HG02759 (cell line): Measurements from ENCODE around the gene CGN.

Experiments
- ATAC-seq: cut with Tn5 transposase; IDR thresholded peaks from one replicate; pipeline ENCODE4 v1.9.1; 2021; ENCODE audit warnings: mild to moderate bottlenecking, moderate library complexity; ENCODE audit not compliant: unreplicated experiment

Gene CGN, protein sequence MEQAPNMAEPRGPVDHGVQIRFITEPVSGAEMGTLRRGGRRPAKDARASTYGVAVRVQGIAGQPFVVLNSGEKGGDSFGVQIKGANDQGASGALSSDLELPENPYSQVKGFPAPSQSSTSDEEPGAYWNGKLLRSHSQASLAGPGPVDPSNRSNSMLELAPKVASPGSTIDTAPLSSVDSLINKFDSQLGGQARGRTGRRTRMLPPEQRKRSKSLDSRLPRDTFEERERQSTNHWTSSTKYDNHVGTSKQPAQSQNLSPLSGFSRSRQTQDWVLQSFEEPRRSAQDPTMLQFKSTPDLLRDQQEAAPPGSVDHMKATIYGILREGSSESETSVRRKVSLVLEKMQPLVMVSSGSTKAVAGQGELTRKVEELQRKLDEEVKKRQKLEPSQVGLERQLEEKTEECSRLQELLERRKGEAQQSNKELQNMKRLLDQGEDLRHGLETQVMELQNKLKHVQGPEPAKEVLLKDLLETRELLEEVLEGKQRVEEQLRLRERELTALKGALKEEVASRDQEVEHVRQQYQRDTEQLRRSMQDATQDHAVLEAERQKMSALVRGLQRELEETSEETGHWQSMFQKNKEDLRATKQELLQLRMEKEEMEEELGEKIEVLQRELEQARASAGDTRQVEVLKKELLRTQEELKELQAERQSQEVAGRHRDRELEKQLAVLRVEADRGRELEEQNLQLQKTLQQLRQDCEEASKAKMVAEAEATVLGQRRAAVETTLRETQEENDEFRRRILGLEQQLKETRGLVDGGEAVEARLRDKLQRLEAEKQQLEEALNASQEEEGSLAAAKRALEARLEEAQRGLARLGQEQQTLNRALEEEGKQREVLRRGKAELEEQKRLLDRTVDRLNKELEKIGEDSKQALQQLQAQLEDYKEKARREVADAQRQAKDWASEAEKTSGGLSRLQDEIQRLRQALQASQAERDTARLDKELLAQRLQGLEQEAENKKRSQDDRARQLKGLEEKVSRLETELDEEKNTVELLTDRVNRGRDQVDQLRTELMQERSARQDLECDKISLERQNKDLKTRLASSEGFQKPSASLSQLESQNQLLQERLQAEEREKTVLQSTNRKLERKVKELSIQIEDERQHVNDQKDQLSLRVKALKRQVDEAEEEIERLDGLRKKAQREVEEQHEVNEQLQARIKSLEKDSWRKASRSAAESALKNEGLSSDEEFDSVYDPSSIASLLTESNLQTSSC

DNA sequence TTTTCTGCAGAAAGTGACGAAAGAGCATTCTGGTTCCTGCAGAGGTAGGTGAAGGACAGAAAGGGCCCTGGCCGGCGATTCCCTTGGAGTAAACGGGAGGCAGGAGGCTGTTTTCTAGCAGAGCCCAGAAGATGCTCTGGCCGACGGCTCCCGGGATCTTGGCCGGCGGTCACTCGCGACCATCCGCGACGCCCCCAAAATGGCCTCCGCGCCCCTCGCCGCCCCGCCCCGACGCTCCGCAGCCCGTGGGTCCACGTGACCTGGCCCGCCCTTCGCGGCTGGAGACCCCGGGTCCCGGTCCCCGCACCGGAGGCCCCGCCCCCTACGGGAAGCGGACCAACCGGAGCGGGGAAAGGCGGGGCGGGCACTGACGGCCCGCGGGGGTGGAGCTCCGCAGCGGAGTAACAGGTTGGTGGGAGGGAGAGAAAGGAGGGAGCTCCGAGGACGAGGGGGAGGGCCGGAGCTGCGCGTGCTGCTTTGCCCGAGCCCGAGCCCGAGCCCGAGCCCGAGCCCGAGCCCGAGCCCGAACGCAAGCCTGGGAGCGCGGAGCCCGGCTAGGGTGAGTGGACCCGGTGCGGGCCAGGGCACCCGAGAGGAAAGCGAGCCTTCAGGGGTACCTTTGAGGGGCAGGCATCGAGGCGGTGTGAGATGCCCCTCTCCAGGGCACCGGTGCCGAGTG, at the start of gene CGN:
TSS of gene CGN (plus strand) at position 431 of the 679 bp plus-strand sequence. CDS start 7,133 bp downstream, outside the sequence.
- ATAC-seq, result peak; percentile 83

DNA sequence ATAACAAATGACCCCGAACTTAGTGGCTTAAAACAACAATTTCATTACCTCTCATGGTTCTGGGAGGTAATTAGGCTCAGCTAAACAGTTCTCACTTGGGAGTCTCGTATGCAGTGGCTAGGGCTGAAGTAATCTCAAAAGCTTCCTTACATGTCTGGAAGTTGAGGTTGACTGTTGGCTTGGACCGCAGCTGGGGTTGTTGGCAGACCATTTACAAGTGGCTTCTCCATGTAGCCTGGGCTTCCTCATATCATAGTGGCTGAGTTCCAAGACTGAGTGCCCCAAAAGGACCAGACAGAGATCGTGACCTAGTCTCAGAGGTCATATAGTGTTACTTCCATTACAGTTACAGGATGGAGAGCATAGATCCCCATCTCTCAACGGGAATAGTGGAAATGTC, 49.5 kb upstream of the CGN start:
- ATAC-seq, result no peak

DNA sequence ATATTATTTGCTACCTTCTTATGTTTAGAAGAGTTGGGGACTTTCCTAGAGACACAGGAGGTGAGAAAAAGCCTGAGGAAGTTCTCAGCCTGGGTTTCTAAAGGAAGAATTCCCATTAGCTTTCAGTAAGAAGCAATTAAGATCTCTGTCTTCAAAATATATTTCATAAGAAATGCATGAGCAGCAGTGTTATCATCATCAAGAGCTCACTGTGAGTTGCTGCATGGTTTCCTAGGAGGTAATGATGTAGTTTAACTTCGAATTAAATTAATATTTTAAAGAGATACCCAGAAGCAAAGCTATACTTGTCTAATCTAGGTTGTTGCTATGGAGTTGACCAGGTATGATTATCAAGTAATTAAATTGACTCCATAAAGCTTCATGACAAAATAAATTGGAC, 46.2 kb upstream of the CGN start:
- ATAC-seq, result no peak

DNA sequence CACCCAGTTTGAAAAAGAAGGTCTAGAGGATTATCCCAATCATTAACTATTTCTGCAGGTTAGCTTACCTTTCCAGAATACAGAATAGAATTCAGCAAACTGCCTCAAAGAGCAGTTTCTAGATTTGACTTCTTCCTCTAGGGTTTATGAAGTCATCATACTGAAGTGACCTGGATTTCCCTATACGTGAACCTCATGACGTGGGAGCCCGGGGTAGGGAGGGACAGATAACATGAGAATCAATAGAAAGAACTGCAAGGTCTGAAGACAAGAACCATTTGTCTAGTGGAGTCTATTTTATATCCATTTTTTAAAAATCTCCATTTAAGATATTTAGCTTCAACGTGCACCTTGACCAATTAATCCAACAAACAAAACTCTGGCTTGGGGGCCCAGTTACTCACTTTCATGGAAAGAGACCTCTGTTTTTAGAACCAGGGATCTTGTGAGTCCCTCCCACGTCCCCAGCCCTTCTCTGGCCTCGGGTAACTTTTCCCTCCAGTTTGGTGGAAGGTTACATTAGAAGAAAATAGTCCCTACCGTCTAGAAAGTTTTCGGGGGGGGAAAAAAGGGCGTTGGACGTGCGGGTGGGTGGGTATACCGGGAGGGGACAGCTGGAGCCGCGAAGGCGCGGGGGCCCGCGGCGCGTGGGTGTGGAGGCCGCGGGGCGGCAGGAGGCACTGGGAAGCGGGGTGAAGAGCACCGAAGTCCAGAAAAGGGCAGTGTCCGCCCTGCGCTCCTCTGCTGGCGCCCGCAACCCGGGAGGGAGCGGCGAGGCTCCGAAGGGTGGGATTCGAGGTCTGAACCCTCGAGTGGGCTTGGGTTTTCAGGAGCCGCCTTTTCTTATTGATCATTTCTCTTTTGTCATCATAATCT, 38.1 kb upstream of the CGN start:
- ATAC-seq, result no peak

DNA sequence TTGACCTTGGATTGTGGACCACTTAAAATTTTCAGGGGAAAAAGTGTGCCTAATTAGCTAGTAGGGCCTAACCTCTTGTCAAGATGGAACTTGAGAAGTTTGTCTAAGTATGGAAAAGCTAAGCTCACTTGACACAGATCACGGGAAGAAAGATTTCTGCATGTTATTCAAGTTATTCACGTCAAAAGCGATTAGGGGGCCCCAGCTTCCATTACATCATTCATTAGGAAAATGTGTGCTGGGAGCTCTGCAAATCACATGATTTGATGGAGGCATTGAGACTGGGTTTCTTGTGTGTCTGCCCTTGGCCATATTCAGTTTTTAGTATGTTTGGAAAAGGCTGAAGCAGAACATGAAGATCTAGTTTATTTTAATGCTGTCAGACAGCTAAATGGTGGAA, 36.4 kb upstream of the CGN start:
- no peak for ATAC-seq

DNA sequence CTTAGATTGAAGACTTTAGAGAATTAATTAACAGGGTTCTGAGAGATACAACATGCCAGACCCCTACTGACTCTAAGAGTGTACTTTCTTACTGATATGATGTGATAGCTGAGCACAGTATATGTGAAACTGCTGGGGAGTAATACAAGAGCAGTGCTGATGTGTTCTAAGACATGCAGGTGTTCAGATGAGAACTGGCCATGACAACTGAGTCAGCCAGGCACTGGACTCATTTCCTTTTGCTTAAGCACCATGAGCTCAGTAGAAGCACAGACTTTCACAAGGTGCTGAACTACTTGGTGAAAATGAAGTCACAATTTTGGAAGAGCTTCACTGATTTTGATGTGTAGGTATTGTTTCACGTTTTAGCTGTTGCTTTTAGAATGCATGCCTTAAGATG, 36.0 kb upstream of the CGN start:
- ATAC-seq, result peak; percentile 59

DNA sequence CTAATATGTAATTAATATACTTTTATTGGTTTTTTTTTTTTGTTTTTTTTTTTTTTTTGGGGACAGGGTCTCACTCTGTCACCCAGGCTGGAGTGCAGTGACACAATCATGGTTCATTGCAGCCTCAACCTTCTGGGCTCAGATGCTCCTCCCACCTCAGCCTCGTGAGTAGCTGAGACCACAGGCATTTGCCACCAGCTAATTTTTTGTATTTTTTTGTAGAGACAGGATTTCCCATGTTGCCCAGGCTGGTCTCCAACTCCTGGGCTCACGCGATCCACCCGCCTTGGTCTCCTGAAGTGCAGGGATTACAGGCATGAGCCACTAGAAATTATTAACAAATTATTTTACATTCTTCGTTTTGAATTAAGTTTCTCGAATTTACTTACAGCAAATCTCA, 35.1 kb upstream of the CGN start:
- ATAC-seq, result no peak

DNA sequence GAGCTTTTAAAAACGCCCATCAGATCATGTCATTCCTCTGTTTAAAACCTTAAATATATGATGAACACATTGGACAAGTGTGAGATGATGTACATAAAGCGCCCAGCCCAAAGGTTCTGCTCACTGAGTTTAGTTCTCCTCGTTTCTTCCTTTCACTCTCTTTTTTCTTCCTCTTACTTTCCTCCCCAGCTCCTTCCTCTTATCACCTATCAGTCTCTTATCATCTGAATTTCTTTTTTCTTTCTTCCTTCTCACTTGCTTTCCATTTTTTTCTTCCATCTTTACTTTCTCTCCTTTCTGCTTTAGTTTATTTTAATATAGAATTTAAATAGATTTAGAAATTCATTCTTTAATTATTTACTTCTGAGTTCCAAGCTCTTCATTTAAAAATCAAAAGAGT, 34.1 kb upstream of the CGN start:
- no peak for ATAC-seq

DNA sequence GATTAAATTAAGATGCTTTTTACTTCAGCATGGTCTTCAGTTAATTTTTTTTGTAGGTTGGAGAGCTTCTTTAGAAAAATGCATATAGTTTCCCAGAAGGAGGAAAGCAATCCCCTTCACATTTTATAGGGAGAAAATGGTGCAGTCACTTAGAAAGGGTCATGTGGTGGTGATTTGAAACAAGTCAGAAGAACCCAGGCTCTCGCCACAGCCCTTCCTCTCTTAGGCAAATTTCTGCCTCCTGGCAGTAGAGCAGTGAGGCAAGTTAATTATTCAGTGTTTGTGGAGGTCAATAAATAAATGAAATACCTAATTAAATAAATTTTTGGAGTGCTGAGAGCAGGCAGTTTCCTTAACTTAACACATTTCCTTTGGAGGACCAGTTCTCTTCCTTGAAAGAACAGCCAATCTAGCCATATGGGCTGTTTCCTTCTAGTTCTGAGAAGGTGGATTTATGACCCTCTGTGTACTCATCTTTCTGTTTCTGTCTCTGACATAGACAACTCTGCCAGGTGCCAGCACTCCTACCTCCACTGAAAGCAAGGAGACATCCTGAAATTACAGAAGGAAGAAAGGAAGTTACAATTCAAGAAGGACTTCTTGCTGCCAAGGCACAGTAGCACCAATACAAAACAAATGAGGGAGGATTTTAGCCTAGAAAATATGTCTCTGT, 32.9 kb upstream of the CGN start:
- no peak for ATAC-seq

DNA sequence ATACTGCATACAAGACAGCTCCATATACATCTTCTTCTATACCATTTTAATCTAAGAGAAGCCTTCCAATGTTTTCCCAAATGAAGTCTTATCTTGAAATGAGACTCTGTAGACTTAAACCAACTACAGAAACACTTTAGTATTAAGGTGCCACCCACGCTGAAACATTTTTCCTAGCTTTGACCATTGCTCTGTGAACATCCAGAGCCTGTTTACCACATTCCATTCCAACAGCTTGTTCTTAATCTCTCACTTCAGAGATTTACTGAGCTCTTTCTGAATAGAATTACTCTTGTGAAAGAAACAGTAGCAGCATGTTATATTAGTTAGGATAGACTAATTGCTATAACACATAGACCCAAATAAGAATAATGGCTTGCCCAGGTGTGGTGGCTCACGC, 32.3 kb upstream of the CGN start:
- ATAC-seq, result no peak

DNA sequence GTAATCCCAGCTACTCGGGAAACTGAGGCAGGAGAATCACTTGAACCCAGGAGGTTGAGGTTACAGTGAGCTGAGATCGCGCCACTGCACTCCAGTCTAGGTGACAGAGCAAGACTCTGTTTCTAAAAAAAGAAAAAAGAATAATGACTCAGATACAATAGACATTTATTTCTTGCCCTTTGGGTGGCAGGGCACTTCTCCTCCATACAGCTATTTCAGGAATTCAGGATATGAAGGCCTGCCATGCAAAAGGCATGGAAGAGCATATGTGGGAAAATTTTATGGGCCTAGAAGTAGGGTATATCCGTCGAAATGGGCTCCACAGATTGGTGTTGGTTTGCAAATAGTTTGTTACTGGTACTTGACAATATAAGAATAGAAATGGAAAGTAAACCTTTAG, 31.7 kb upstream of the CGN start:
- no peak for ATAC-seq

DNA sequence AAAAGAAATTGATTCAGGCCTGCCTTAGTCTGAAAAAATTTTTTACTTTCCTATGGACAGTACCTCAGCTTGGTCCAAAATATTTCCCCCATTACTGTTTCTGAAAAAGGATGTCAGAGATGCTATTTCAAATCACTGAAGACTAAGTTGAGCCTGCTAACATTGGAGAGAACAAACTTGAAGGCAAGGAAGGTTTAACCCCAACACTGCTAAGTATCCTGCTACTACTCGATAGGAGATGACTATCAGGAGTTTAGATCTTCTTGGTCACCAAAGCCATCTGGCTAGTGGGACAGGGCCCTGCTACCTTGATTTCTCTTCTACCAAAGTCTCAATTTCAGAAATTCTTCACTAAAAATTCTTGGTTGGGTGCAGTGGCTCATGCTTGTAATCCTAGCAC, 29.2 kb upstream of the CGN start:
- ATAC-seq, result no peak

DNA sequence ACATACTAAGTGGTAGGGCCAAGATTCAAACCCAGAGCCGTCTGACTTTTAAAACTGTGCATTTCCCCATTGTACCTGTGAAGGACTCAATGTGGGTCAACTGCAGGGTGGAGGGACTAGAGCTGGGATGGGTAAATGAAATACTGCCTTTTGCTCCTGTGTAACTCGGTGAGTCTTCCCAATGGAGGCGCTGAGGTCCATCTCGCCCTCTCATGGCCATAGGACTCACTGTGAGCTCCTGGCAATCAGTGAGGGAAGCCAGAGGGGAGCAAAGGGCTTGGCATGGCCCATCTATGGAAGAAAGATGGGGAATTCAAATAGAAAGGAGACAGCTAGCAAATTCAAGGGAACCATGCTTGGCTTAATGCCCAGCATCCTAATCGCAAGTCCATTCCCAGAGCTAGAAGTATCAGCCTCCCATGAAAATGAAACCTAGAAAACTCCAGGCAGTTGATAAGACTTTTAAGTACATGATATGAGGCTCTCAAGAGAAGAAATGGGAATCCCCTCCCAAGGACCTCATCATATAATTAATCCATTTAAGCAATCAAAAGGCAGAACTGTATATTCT, 25.4 kb upstream of the CGN start:
- no peak for ATAC-seq

DNA sequence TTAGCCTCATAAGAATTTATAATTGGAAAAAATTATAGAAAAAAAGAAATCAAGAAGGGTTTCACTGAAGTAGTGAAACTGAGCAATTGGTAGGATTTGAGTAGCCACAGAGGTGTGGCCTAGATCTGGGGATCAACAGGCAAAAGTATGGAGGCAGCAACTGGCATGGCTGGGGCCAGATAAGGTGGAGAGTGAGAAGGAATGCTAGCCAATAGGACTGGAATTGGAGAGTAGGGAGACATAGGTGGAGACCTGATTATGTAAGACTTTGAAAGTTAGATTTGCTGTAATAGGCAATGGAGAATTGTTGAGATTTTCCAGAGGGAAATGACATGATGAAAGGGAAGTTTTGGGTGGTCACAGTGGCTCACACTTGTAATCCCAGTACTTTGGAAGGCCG, 24.6 kb upstream of the CGN start:
- ATAC-seq, result no peak

DNA sequence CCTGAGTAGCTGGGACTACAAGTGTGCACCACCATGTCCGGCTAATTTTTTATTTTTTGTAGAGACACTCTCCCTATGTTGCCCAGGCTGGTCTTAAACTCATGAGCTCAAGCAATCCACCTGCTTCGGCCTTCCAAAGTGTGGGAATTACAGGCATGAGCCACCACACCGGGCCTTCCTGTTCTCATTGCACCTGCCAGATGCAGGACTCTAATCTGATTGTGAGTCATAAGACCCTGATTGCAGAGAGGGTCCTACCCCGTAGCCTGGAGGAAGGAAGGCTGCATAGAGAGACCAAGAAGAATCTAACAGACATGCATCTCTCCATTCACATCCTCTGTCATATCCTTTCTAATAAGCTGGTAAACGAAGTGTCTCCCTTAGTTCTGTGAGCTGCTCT, 19.5 kb upstream of the CGN start:
- no peak for ATAC-seq

DNA sequence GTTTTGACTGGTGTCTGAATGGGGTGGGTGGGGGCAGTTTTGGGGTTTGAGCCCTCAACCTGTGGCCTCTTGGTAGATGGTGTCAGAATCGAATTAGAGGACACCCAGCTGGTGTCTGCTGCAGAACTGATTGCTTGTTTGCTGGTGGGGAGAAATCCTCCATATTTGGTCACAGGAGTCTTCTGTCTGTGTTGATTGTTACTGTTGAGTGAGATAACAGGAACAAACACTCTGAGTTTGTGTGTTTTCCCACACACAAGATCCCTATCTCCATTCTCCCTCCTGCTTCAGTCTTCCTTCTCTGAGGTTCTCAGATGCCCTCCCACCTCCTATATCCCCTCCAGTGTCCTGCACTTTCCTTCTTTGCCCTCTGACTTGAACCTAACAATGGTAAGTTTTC, 19.1 kb upstream of the CGN start:
- no peak for ATAC-seq

DNA sequence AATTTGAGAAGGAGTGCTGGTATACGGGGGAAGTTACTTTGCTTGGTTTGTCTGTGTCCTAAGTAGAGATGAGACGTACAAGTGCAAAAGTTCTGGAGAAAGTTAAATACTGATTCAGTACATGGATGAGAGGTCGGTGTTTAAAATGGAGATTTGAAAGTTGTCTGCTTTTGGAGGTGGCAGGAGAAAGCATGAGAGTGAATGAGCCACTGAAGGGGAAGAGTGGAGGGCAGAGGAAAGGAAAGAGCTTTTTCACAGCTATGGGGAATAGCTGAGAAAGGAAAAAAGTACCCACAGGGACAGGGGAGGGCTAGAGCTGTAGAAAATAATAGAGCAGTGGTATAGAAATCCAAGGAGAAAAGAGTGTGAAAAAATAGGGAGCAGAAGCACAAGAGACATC, 18.1 kb upstream of the CGN start:
- ATAC-seq, result no peak

DNA sequence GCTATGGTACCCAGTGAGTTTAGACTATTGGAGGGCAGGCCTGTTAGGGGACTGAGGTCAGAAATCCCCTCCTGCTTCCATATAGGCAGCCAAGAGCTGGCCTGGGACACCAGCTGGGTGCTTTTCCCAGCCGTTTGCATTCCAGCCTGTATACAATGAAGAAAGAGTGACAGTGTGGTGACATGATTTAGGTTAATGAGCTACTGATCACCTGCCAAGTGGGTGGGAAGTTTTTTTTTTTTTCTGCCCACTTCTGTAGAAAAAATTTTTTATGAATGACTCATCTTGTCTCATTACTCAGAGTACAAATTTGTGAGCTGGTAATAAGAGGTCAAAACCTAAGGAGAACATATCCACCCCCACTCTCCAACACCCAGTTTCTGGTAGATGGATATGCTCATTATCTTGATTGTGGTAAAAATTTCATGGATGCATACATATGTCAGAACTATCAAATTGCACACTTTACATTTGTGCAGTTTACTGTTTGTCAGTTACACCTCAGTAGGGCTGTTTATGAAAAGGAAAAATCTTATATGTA, 16.4 kb upstream of the CGN start:
- ATAC-seq, result peak; percentile 45

DNA sequence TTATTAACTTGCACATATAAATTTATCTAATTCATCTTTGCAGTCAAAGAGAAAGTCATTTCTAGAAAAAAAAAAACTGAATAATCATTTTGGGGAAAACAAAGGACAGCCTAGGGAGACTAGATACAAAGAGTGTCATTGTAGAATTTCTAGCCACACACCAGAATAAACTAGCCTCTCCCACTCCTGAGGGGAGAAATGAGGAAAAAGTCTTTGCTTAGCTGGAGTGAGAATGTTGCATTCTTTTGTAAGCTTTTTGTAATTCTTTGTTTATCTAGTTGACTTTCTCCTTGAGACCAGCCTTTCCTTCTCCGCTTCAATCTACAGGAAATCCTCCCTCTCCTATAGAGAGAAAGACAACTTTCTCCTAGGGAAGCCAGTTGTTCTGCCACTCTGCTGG, 15.9 kb upstream of the CGN start:
- ATAC-seq, result no peak
